ENCODE results near the gene WDR17.

Gene WDR17

GRCh38 chr4:176065435-176066291 lies at the start of gene WDR17:
WDR17 (plus strand) TSS chr4:176065841; CDS start chr4:176111581, 45,740 bp downstream.
- DNase-seq = peak; percentile 78

GRCh38 chr4:176016601-176017000 lies 49.0 kb upstream of the WDR17 start:
- DNase-seq = no peak

- DNase-seq = no peak
Measured at GRCh38 chr4:176020481-176021085, 45.1 kb upstream of the WDR17 start.

- no peak for DNase-seq
Measured at GRCh38 chr4:176030391-176030790, 35.2 kb upstream of the WDR17 start.

- no peak for DNase-seq
Measured at GRCh38 chr4:176031922-176032321, 33.7 kb upstream of the WDR17 start.

- no peak for DNase-seq
Measured at GRCh38 chr4:176032454-176032853, 33.2 kb upstream of the WDR17 start.

GRCh38 chr4:176034499-176034898 lies 31.1 kb upstream of the WDR17 start:
- peak; percentile 31 for DNase-seq

- DNase-seq = no peak
Measured at GRCh38 chr4:176034936-176035335, 30.7 kb upstream of the WDR17 start.

- no peak for DNase-seq
Measured at GRCh38 chr4:176036585-176037205, 28.9 kb upstream of the WDR17 start.

GRCh38 chr4:176038789-176039188 lies 26.9 kb upstream of the WDR17 start:
- DNase-seq = no peak

GRCh38 chr4:176042195-176042594 lies 23.4 kb upstream of the WDR17 start:
- no peak for DNase-seq

GRCh38 chr4:176043838-176044588 lies 21.6 kb upstream of the WDR17 start:
- no peak for DNase-seq

- no peak for DNase-seq
Measured at GRCh38 chr4:176044589-176044951, 21.1 kb upstream of the WDR17 start.

- DNase-seq = no peak
Measured at GRCh38 chr4:176048631-176049030, 17.0 kb upstream of the WDR17 start.

- no peak for DNase-seq
Measured at GRCh38 chr4:176052744-176053143, 12.9 kb upstream of the WDR17 start.

GRCh38 chr4:176053785-176054184 lies 11.9 kb upstream of the WDR17 start:
- DNase-seq = no peak

- no peak for DNase-seq
Measured at GRCh38 chr4:176054942-176055341, 10.7 kb upstream of the WDR17 start.

GRCh38 chr4:176063718-176064117 lies 1.9 kb upstream of the WDR17 start:
- DNase-seq = no peak

- no peak for DNase-seq
Measured at GRCh38 chr4:176064539-176064938, 1.1 kb upstream of the WDR17 start.

- DNase-seq = no peak
Measured at GRCh38 chr4:176066757-176067156, 1.1 kb downstream of the WDR17 start.

- no peak for DNase-seq
Measured at GRCh38 chr4:176077561-176077960, 11.9 kb downstream of the WDR17 start.

GRCh38 chr4:176084769-176085168 lies 19.1 kb downstream of the WDR17 start:
- DNase-seq = no peak

- no peak for DNase-seq
Measured at GRCh38 chr4:176090115-176090514, 24.5 kb downstream of the WDR17 start.
